PFSK-1 (cell line): Measurements from ENCODE around the gene SOX5.

Source experiments
- FOXP2 ChIP-seq: optimal IDR thresholded peaks from 2 replicates; pipeline ENCODE3; 2011; ENCODE audit warnings: borderline replicate concordance, control low read depth, inconsistent platforms; ENCODE audit not compliant: insufficient read depth; ENCODE audit errors: extremely low read length, extremely low read depth
- POLR2AphosphoS5 ChIP-seq: IDR thresholded peaks from 2 replicates; pipeline ENCODE4 v1.6.1; 2012; ENCODE audit warnings: low read depth, mild to moderate bottlenecking, control low read depth, low read length, moderate library complexity
- SIN3A ChIP-seq: IDR thresholded peaks from 2 replicates; pipeline ENCODE4 v1.6.1; 2012; ENCODE audit warnings: mild to moderate bottlenecking, low read length, moderate library complexity, borderline replicate concordance; ENCODE audit not compliant: insufficient read depth
- TAF1 ChIP-seq: IDR thresholded peaks from 2 replicates; pipeline ENCODE4 v1.6.1; 2012; ENCODE audit warnings: low read length, control low read depth, borderline replicate concordance; ENCODE audit not compliant: insufficient read depth
- TF ChIP-seq, protein P1 (sequence below), 2 experiments: IDR thresholded peaks; 2 replicates each; pipeline versions ENCODE4 v1.6.1 to v1.8.0; 2011 to 2012; ENCODE audit warnings: low read depth in 2 of 2, low read length in 2 of 2, control low read depth in 1 of 2, inconsistent platforms in 1 of 2, mild to moderate bottlenecking in 1 of 2, moderate library complexity in 1 of 2; ENCODE audit not compliant: insufficient read depth in 1 of 2

The SOX5 gene

DNA sequence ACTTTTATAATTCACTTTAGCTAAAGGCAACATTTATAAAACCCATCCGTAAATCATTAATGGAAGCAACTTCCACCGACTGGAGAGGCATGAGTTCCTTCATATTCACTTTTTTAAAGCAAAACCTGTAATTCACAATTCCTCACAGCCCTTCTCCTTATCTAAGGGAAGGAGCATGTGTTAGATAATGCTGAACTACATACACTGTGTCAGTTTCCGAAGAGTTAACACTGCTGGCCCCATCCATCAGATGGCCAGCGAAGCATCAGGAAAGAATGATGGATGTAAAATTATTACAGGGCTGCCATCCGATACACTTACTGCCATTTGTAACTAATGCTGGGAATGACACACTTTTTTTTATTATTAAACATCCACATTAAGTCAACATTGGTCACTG, 392.8 kb downstream of the SOX5 start:
- TF ChIP-seq TAF1, result no peak
- no peak for TF ChIP-seq FOXP2
- TF ChIP-seq POLR2AphosphoS5, result no peak
- TF ChIP-seq, protein P1, sequence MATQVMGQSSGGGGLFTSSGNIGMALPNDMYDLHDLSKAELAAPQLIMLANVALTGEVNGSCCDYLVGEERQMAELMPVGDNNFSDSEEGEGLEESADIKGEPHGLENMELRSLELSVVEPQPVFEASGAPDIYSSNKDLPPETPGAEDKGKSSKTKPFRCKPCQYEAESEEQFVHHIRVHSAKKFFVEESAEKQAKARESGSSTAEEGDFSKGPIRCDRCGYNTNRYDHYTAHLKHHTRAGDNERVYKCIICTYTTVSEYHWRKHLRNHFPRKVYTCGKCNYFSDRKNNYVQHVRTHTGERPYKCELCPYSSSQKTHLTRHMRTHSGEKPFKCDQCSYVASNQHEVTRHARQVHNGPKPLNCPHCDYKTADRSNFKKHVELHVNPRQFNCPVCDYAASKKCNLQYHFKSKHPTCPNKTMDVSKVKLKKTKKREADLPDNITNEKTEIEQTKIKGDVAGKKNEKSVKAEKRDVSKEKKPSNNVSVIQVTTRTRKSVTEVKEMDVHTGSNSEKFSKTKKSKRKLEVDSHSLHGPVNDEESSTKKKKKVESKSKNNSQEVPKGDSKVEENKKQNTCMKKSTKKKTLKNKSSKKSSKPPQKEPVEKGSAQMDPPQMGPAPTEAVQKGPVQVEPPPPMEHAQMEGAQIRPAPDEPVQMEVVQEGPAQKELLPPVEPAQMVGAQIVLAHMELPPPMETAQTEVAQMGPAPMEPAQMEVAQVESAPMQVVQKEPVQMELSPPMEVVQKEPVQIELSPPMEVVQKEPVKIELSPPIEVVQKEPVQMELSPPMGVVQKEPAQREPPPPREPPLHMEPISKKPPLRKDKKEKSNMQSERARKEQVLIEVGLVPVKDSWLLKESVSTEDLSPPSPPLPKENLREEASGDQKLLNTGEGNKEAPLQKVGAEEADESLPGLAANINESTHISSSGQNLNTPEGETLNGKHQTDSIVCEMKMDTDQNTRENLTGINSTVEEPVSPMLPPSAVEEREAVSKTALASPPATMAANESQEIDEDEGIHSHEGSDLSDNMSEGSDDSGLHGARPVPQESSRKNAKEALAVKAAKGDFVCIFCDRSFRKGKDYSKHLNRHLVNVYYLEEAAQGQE (IDR thresholded peaks at IDR 0.05; ENCODE audit: insufficient read depth in 1 of 2, low read depth in 2 of 2, low read length in 2 of 2), result no peak
- TF ChIP-seq SIN3A, result no peak

- TF ChIP-seq, protein P1 (IDR thresholded peaks at IDR 0.05; ENCODE audit: insufficient read depth in 1 of 2, low read depth in 2 of 2, low read length in 2 of 2), result no peak
- no peak for TF ChIP-seq FOXP2
- no peak for TF ChIP-seq POLR2AphosphoS5
Measured at GRCh38 chr12:23555825-23556207, 393.7 kb downstream of the SOX5 start.

DNA sequence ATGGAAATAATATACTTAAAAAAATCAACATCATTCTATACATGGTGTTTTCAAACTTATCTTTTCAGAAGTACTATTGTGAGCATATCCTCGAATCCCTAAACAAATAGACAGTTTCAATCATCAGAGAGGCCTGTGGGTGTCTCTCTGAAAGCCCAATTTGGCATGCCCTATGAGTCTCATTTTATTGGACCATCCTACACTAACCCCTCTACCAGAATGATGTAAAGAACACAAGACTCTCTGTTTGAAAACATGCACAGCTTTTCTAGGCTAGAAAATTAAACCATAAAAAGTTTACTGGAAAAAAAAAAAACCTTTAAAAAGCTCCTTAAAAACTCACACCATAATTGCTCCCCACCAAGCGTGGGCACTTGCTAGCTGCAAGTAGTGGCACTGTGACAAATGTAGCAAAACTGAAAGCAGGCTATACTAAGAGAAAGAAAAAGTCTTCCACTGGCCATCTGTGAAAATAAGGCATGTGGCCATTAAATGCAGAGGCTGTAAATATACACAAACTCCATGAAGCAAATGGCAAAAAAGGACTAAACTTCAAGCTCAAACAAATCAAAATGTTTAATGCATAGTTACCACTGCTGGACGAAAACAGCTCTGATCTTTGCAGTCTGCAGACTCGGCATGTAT, 394.2 kb downstream of the SOX5 start:
- TF ChIP-seq TAF1 (no peak), POLR2AphosphoS5 (no peak), FOXP2 (no peak), SIN3A (no peak)
- TF ChIP-seq, protein P1 (IDR thresholded peaks at IDR 0.05; ENCODE audit: insufficient read depth in 1 of 2, low read depth in 2 of 2, low read length in 2 of 2), result no peak

- TF ChIP-seq, protein P1 (IDR thresholded peaks at IDR 0.05; ENCODE audit: insufficient read depth in 1 of 2, low read depth in 2 of 2, low read length in 2 of 2), result no peak
- TF ChIP-seq POLR2AphosphoS5, result no peak
- no peak for TF ChIP-seq TAF1
- no peak for TF ChIP-seq FOXP2
- no peak for TF ChIP-seq SIN3A
Measured at GRCh38 chr12:23552417-23552816, 397.1 kb downstream of the SOX5 start.

DNA sequence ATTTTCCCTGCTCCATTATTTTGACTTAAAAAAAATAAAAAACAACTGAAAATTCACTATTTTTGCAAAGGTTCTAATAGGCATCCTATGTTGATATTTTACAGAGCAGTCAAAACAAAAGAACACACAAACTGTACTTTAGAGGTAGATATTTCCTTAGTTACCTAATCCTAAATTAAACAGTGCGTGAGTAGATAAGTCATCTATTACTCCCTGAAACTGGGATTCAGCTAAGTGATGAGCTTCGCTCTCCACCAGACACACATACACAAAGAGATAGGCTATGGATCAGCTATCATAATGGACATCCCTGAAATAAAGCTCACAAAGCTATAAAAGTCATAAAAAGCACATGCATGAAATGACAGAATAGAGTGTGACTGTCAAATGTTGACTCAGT, 398.7 kb downstream of the SOX5 start:
- TF ChIP-seq POLR2AphosphoS5 (no peak), SIN3A (no peak), TAF1 (no peak), FOXP2 (no peak)
- TF ChIP-seq, protein P1 (IDR thresholded peaks at IDR 0.05; ENCODE audit: insufficient read depth in 1 of 2, low read depth in 2 of 2, low read length in 2 of 2), result no peak
